Measurements from ENCODE around the gene PCCA.

- TF ChIP-seq CTCF (IDR thresholded peaks at IDR 0.05) (no peak), POLR2A (IDR thresholded peaks at IDR 0.05) (no peak)
Measured at GRCh38 chr13:100349594-100349993, 260.7 kb downstream of the PCCA start.
